ENCODE results near the gene JMJD7. TPM values are rescaled to one million over a fixed set of nuclear protein-coding genes. Genes with fewer than 3 reads are reported as not detected.

The JMJD7 gene
- total RNA-seq, 1 donor from 2014 or later, result 18.5 TPM

- DNase-seq (ENCODE audit: low spot score) (no peak), ATAC-seq (no peak)
- intact Hi-C loops (cut with DNase I), result no loop called here
Measured at GRCh38 chr15:41836713-41837454, 9.0 kb downstream of the JMJD7 start.

- no peak for DNase-seq (ENCODE audit: low spot score)
- intact Hi-C loops (cut with DNase I), result no loop called here
- ATAC-seq, result no peak
Measured at GRCh38 chr15:41838400-41838897, 10.6 kb downstream of the JMJD7 start, which contains the start of gene PLA2G4B. Gene PLA2G4B (plus strand): TSS chr15:41838847. CDS start chr15:41838914, 67 bp downstream.

GRCh38 chr15:41839781-41840491, 12.0 kb downstream of the JMJD7 start:
- ATAC-seq (no peak), DNase-seq (ENCODE audit: low spot score) (no peak)
- intact Hi-C loops (cut with DNase I), result no loop called here

- ATAC-seq (no peak), DNase-seq (ENCODE audit: low spot score) (no peak)
- intact Hi-C loops (cut with DNase I), result no loop called here
Measured at GRCh38 chr15:41840673-41841072, 12.8 kb downstream of the JMJD7 start.

GRCh38 chr15:41841131-41841530, 13.2 kb downstream of the JMJD7 start:
- no peak for DNase-seq (ENCODE audit: low spot score)
- no peak for ATAC-seq
- intact Hi-C loops (cut with DNase I), result no loop called here

- ATAC-seq (no peak), DNase-seq (ENCODE audit: low spot score) (no peak)
- intact Hi-C loops (cut with DNase I), result no loop called here
Measured at GRCh38 chr15:41842229-41842628, 14.3 kb downstream of the JMJD7 start.

DNA sequence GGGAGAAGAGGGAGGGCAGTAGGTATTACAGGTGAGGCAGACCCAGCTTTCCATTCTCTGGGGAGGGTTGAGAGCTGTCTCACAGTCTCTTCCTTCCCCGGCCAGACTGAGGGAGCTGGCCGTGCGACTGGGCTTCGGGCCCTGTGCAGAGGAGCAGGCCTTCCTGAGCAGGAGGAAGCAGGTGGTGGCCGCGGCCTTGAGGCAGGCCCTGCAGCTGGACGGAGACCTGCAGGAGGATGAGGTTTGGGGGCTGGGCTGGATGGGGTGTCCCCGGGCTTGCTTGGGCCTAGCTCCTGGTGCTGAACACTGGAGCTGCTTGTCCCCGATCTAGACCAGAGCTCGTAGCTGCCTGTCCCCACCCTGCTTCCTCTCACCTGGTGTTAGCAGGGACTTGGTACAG, 15.7 kb downstream of the JMJD7 start:
- DNase-seq (ENCODE audit: low spot score), result no peak
- intact Hi-C loops (cut with DNase I), result no loop called here
- ATAC-seq, result no peak

DNA sequence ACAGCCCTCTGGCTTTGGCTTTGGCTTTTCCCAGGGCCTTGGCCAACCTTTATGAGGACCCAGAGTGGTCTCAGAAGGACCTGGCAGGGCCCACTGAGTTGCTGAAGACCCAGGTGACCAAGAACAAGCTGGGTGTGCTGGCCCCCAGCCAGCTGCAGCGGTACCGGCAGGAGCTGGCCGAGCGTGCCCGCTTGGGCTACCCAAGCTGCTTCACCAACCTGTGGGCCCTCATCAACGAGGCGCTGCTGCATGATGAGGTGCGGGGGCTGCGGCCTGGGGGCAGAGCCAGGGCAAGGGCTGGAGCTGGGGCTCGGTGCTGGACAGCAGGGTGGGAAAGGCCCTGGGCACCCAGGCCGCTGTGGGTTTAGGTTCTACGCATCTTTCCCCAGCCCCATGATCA, 16.9 kb downstream of the JMJD7 start:
- ATAC-seq (no peak), DNase-seq (ENCODE audit: low spot score) (no peak)
- intact Hi-C loops (cut with DNase I), result no loop called here

DNA sequence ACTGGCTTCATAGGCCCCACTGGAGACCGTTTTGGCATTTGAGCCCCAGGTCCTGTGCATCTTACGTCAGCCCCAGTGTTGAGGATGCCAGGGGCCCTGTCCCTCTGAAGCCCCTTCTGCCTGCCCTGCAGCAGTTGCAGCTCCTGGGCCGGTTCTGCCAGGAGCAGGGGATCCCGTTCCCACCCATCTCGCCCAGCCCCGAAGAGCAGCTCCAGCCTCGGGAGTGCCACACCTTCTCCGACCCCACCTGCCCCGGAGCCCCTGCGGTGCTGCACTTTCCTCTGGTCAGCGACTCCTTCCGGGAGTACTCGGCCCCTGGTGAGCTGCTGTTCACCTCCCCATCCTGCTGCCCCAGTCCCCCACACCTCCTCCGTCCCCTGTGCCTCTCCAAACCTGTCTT, 19.3 kb downstream of the JMJD7 start:
- ATAC-seq (no peak), DNase-seq (ENCODE audit: low spot score) (no peak)
- intact Hi-C loops (cut with DNase I), result no loop called here

GRCh38 chr15:41847981-41848380, 20.1 kb downstream of the JMJD7 start:
- DNase-seq (ENCODE audit: low spot score) (no peak), ATAC-seq (no peak)
- intact Hi-C loops (cut with DNase I), result no loop called here

DNA sequence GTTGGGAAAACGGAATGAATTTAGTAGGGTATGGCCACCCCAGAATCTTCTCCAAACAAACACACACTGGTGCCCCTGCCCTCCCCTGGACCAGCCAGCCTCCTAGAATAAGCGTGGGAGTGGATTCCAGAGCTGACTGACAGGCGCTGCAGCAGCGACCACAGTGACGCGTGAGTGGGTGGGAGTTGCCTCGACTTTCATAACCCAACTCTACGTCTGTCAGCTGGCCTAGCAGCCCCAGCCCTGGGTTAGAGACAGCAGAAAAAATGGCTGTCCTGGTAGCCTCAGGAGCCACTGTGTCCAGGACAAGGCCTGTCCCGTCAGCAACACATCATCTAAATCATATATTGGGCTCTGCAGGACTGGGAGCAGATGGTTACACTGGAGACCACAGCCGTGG, 20.7 kb downstream of the JMJD7 start:
- intact Hi-C loops (cut with DNase I), result no loop called here

GRCh38 chr15:41849204-41849603, 21.3 kb downstream of the JMJD7 start:
- no peak for ATAC-seq
- intact Hi-C loops (cut with DNase I), result no loop called here
- no peak for DNase-seq (ENCODE audit: low spot score)

More for the DNA sequence above, 20.7 kb downstream of the JMJD7 start:
- ATAC-seq, result peak; percentile 32
- no peak for DNase-seq (ENCODE audit: low spot score)

GRCh38 chr15:41849861-41850260, 22.0 kb downstream of the JMJD7 start:
- DNase-seq (ENCODE audit: low spot score), result no peak
- intact Hi-C loops (cut with DNase I), result no loop called here
- ATAC-seq, result peak; percentile 27

DNA sequence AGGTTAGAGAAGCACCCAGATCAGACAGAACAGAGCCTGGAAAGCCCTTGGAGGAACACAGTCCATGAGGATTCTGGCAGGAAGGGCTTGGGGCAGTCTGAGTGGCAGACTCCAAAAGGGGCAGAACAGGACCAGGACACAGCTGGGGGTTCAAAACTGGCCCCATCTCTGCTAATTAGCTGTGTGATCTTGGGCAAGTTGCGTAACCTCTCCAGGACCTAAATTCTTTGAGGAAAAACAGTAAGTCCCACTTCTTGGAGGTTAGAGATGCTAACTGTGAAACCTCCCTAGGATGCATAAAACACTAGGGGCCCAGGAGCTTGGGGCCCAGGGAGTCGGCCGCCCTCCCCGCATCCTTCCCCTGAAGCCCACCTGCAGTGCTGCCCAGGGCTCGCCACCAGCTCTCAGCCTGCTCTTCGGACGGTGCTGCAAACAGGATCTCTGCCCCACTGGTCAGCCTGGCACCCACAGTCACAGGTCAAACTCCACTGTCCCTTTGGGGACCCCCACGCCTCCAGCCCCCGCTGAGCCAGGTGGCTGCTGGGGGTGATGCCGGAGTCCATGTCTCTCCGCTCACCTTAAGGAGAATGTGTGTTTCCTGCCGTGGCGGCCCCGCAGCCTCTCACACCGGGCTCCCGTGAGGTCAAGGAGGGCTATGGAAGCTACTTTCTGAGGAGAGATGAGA, 22.7 kb downstream of the JMJD7 start:
- intact Hi-C loops (cut with DNase I), result no loop called here
- ATAC-seq (no peak), DNase-seq (ENCODE audit: low spot score) (no peak)

- ATAC-seq (no peak), DNase-seq (ENCODE audit: low spot score) (no peak)
- intact Hi-C loops (cut with DNase I), result no loop called here
Measured at GRCh38 chr15:41851167-41851523, 23.3 kb downstream of the JMJD7 start.

DNA sequence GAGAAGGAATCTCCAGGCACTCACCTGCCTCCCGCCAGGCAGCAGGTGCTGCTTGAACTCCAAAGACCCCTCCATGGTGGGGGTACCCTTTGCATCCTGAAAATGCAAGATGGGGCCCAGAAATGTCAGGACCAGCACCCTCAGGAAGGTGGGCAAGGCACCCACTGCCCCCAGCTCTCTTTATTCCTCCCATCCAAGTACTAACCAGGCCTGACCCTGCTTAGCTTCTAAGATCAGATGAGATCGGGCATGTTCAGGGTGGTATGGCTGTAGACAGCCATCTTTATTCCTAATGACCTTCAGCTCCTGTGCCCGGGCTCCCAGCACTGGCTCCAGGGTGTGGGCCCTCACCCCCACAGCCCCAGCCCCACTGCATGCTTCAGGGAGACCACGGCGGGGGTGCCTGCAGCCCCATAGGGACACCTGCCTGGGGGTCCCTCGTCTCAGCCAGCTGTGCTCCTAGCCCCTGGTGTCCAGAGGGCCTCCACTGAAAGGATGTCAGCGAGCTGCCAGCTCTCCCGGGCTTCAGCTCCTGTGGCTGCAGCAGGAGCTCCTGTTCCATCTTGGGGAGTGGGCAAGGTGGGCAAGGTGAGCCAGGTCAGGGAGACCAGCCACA, 24.0 kb downstream of the JMJD7 start:
- intact Hi-C loops (cut with DNase I), result no loop called here

DNA sequence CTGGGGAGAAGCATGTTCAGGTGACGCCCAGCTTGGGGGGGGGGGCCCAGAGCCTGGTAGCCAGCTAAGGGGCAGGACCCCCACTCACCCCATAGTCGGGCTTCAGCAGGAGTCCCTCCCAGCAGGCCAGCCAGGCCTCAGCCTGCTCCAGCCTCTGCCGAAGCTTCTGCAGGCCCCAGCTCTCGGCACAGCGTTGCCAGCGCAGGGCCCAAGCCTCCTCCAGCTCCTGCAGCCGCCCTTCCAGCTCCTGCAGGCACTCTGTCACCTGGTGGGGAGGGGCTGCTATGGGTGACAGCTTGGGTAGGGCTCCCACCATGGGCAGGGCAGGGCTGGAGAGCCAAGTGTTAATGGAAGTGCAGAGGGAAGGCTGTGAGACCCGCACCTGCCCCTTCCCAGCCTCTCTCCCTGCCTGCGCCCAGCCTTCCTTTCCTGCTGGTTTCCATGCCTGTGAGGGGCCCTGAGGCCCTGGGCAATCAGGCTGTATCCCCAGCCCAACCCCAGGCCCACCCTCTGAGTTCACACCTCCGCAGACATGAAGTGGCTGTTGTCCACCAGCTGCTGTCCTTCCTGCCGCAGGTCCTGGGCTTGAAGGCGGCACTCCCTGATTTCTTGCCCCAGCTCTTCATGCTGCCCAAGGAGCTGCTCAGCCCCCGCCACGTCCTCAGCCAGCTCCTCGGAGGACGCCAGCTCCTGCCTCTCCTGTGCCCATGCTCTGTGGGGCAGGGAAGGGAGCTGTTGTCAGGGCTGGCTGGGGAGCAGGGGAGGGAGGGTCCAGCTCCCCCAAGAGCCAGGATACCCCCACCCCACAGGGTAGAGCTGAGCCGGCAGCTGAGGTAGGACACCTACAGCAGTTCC, 25.1 kb downstream of the JMJD7 start:
- intact Hi-C loops (cut with DNase I), result no loop called here
- DNase-seq (ENCODE audit: low spot score) (no peak), ATAC-seq (no peak)

More for the DNA sequence above, 24.0 kb downstream of the JMJD7 start:
- ATAC-seq (no peak), DNase-seq (ENCODE audit: low spot score) (no peak)

- no peak for ATAC-seq
- intact Hi-C loops (cut with DNase I), result no loop called here
Measured at GRCh38 chr15:41853831-41854230, 25.9 kb downstream of the JMJD7 start.

DNA sequence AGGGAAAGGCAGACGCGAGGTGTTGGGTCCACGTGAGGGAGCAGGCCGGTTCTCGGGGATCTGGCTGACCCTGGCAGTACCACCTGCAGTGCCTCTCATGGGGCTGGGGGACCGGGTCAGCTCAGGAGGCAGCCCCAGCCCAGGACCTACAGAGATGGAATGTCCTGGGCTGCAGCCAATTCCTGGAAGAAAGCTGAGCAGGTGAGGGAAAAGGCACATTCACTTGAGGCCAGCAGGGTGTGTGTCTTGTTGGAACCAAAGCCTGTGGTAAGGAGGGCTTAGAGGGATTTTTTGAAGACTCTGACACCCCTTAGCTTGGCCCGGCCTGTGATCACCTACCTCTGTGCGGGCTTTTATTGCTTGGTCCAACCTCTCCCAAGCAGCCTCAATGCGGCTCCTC, 26.6 kb downstream of the JMJD7 start:
- DNase-seq (ENCODE audit: low spot score) (no peak), ATAC-seq (no peak)
- intact Hi-C loops (cut with DNase I), result no loop called here

More at GRCh38 chr15:41853831-41854230, 25.9 kb downstream of the JMJD7 start:
- DNase-seq (ENCODE audit: low spot score), result no peak
